GM12873 (cell line): ENCODE results near the gene NOXA1.

Experiments
- TF ChIP-seq, protein P1 (sequence below): IDR thresholded peaks from 2 replicates; pipeline ENCODE4 v1.5.1; 2012; ENCODE audit warnings: low read depth, mild to moderate bottlenecking, moderate library complexity, low read length, control low read depth; ENCODE audit not compliant: insufficient read depth; ENCODE audit errors: missing control alignments

NOXA1 gene

GRCh38 chr9:137417161-137418021 lies 5.8 kb upstream of the NOXA1 start:
- TF ChIP-seq, protein P1, sequence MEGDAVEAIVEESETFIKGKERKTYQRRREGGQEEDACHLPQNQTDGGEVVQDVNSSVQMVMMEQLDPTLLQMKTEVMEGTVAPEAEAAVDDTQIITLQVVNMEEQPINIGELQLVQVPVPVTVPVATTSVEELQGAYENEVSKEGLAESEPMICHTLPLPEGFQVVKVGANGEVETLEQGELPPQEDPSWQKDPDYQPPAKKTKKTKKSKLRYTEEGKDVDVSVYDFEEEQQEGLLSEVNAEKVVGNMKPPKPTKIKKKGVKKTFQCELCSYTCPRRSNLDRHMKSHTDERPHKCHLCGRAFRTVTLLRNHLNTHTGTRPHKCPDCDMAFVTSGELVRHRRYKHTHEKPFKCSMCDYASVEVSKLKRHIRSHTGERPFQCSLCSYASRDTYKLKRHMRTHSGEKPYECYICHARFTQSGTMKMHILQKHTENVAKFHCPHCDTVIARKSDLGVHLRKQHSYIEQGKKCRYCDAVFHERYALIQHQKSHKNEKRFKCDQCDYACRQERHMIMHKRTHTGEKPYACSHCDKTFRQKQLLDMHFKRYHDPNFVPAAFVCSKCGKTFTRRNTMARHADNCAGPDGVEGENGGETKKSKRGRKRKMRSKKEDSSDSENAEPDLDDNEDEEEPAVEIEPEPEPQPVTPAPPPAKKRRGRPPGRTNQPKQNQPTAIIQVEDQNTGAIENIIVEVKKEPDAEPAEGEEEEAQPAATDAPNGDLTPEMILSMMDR = no peak

- TF ChIP-seq, protein P1 = no peak
These were observed 1.2 kb upstream of the NOXA1 start for GRCh38 chr9:137421838-137422603.

GRCh38 chr9:137423514-137424291 lies 510 bp downstream of the NOXA1 start:
- TF ChIP-seq, protein P1 = no peak

- TF ChIP-seq, protein P1 = no peak
These were observed 3.0 kb downstream of the NOXA1 start for GRCh38 chr9:137426018-137426681.

GRCh38 chr9:137427454-137428310 lies 4.5 kb downstream of the NOXA1 start:
- TF ChIP-seq, protein P1 = no peak

DNA sequence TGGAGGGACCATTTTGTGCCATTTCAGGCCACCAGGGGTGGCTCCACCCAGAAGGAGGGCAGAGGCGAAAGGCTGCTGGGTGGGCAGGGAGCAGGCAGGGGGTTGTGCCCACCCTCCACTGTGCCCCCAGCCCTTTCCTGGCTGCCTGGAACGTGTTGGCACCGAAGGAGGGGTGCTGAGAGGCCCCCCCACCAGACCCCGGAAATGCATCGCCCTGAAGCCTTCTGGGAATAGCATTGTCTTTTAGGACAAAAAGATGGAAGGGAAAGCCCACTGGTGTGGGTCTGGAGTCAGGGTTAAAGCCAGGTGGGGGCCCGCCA lies 5.1 kb downstream of the NOXA1 start:
- TF ChIP-seq, protein P1 = no peak
